Superior temporal gyrus (tissue), 1 donor: ENCODE data around the gene AMY1B.
"Not testable (repeated sequence)": the region's sequence is repeated elsewhere in the genome, so short reads cannot be mapped to it uniquely, and the experiment has no call there.

Experiments
- DNase-seq: peaks from one replicate; pipeline ENCODE4 v3.0.0-alpha.2; 2016; ENCODE audit errors: extremely low spot score

Gene AMY1B

GRCh38 chr1:103696110-103696509, at the start of gene AMY1B:
Gene AMY1B, minus strand, starts transcription at chr1:103696210. Its CDS starts 571 bp downstream, at chr1:103695639.
- DNase-seq: not testable (repeated sequence)

DNA sequence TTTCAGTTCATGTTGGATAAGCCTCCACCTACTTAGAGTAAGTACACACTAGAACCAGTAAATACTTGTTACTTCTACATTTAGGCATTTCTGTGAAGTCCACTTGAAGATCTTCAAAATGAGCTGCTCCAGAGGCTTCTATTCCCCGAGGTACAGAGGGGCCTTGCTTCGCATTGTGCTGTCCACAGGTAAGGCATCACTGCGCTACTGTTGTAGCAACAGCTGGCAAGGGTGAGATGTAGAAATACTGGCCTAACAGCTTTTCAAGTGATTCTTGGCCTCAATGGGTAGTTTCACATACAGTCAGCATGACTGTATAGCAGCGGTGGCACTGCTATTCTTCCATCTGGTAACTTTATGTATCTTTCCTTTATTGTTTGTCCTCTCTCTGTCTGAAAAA, 49.0 kb upstream of the AMY1B start:
- DNase-seq: not testable (repeated sequence)

GRCh38 chr1:103744449-103744848, 48.4 kb upstream of the AMY1B start:
- not testable (repeated sequence) for DNase-seq

DNA sequence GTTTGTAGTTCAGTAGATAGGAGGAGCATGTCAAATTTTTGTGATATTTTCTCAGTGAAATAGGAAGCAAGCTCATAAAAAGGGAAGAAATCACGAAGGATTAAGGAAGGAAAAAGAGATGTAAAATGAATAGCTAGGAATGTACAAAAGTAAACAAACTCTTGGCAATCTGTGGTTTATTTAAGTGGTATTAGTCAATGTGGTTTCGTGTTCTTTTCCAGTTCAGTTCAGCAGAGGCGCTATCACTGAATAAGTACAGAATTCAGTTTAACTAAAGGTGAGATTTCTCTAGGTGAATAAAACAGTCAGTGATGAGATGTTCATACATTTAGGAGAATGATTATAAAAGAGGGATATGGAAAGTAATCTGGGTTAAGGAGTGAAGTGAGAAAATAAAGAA, 42.0 kb upstream of the AMY1B start:
- not testable (repeated sequence) for DNase-seq

GRCh38 chr1:103735334-103735733, 39.3 kb upstream of the AMY1B start:
- not testable (repeated sequence) for DNase-seq

GRCh38 chr1:103721473-103721872, 25.5 kb upstream of the AMY1B start:
- not testable (repeated sequence) for DNase-seq

DNA sequence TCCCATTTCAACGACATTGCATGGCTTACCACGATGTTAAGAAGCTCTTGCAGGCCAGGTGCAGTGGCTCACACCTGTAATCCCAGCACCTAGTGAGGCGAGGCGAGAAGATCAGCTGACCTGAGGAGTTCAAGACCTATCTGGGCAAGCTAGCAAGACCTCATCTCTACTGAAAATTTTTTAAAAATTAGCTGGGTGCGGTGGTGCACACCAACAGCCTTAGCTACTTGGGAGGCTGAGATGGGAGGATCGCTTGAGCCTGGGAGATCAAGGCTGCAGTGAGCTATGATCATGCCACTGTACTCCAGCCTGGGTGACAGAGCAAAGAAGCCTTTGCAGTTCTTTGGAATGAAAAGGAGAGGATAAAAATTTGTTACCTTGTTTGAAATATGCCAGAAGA, 21.4 kb upstream of the AMY1B start:
- DNase-seq: not testable (repeated sequence)

- DNase-seq: not testable (repeated sequence)
Measured at GRCh38 chr1:103710381-103710780, 14.4 kb upstream of the AMY1B start.

GRCh38 chr1:103707670-103708069, 11.7 kb upstream of the AMY1B start:
- DNase-seq: not testable (repeated sequence)

GRCh38 chr1:103701256-103701655, 5.2 kb upstream of the AMY1B start:
- not testable (repeated sequence) for DNase-seq

- DNase-seq: not testable (repeated sequence)
Measured at GRCh38 chr1:103700669-103701068, 4.7 kb upstream of the AMY1B start.

GRCh38 chr1:103697430-103697829, 1.4 kb upstream of the AMY1B start:
- DNase-seq: not testable (repeated sequence)

DNA sequence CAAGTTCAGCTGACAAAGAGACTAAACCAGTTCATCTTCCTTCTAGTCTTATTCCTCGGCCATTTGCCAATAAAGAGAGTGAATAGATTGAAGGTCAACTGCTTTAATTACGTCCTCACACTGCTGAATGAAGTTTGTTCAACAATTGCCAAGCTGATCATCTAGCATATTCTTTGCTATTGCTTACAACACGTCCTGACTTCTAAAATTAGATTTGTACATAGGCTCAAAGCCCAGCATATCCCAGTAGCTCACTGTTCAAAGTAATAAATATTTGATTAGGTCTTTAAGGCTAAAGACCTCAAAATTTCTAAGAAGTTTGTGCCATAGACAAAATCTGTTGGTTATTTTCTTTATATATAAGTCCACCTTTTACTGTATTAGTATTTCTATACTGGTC, 19.7 kb downstream of the AMY1B start:
- DNase-seq: not testable (repeated sequence)

GRCh38 chr1:103655460-103655859, 40.5 kb downstream of the AMY1B start, which contains the start of gene AMY1A:
Gene AMY1A, plus strand, starts transcription at chr1:103655760. Its CDS starts 571 bp downstream, at chr1:103656331.
- not testable (repeated sequence) for DNase-seq

- not testable (repeated sequence) for DNase-seq
Measured at GRCh38 chr1:103654133-103654532, 41.9 kb downstream of the AMY1B start.

DNA sequence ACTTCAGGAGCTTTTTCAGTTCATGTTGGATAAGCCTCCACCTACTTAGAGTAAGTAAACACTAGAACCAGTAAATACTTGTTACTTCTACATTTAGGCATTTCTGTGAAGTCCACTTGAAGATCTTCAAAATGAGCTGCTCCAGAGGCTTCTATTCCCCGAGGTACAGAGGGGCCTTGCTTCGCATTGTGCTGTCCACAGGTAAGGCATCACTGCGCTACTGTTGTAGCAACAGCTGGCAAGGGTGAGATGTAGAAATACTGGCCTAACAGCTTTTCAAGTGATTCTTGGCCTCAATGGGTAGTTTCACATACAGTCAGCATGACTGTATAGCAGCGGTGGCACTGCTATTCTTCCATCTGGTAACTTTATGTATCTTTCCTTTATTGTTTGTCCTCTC, 45.1 kb downstream of the AMY1B start:
- not testable (repeated sequence) for DNase-seq

- not testable (repeated sequence) for DNase-seq
Measured at GRCh38 chr1:103650305-103650704, 45.7 kb downstream of the AMY1B start.

DNA sequence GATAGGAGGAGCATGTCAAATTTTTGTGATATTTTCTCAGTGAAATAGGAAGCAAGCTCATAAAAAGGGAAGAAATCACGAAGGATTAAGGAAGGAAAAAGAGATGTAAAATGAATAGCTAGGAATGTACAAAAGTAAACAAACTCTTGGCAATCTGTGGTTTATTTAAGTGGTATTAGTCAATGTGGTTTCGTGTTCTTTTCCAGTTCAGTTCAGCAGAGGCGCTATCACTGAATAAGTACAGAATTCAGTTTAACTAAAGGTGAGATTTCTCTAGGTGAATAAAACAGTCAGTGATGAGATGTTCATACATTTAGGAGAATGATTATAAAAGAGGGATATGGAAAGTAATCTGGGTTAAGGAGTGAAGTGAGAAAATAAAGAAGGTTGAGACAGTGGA, 52.1 kb downstream of the AMY1B start:
- not testable (repeated sequence) for DNase-seq

- DNase-seq: not testable (repeated sequence)
Measured at GRCh38 chr1:103641194-103641593, 54.8 kb downstream of the AMY1B start.
